ENCODE measurements around the gene SLC5A1.

The SLC5A1 gene
- 0 reads per million in 3 experiments for total RNA-seq

DNA sequence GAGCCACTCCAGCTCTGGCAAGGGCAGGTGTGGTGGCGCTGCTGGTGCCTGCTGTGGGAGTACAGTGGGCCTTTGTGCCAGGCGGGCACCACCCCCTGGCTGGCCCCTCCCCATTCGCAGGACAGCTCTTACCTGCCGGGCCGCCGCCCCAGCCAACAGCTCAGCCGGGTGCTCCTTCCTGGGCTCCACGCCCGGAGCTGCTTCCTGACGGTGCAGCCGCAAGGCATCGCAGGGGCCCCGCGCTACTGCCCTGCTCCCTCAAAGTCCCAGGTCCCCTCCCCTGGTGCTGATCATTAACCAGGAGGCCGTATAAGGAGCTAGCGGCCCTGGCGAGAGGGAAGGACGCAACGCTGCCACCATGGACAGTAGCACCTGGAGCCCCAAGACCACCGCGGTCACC lies at the start of gene SLC5A1:
Gene SLC5A1 (plus strand): TSS at position 338 of the 400 bp plus-strand sequence. CDS start 21 bp downstream, at position 359.
- no peak for DNase-seq

DNA sequence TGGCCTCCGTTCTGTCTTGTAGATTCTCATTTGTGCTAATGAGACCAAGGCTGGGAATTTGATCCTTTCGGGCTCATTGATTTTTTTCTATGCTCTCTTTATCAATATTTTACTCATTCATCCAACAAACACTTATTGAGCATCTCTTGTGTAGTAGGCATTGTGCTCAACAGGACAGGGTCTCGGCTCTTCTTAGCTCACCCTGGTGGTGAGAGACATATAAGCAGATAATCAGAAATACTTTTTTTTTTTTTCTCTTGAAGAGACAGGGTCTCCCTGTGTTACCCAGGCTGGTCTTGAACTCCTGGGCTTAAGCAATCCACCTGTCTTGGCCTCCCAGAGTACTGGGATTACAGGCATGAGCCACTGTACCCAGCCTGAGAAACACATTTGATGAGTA lies 48.0 kb upstream of the SLC5A1 start:
- no peak for DNase-seq

DNA sequence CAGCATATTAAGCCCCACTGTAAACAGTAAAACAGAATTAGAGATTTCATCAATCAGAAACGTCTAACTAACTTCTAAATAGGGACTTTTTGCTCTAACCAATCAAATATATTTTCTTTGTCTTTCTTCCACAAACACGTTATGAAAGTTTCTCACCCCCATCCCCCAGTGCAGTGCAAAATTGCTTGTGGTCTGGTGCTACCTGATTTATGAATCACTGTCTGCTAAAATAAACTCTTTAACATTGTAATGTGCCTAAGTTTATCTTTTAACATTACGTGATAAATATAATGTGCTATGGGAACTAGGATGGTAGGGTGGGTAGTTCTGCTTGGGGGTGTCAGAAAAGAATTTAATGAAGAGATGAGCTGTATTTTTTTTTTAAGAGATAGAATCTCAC lies 47.3 kb upstream of the SLC5A1 start:
- no peak for DNase-seq

DNA sequence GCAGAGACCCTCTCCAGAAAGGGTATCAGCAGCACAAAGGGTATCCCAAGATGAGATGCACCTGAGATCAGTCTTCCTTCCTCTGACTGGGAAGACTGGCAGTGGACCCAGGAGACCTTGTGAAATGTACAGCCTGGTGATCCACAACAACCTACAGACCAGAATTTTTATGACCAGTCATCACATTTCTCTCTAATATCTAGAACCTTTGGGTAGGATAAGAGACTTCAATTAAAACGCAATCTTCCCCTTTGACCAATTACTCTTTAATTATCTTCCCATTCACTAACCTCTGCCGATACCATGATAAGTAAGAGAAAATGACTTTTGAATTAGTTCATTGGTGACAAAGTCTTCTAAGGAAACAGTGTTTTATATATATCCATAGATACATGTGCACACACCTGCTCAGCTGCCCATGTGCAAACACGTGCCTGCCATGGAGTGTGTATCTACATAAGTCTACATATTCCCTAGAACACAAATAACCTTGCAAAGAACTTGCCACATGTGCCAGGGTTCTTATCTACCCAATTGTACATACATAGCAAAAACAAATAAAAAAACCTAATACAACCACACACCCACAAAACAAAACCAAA lies 44.2 kb upstream of the SLC5A1 start:
- no peak for DNase-seq

DNA sequence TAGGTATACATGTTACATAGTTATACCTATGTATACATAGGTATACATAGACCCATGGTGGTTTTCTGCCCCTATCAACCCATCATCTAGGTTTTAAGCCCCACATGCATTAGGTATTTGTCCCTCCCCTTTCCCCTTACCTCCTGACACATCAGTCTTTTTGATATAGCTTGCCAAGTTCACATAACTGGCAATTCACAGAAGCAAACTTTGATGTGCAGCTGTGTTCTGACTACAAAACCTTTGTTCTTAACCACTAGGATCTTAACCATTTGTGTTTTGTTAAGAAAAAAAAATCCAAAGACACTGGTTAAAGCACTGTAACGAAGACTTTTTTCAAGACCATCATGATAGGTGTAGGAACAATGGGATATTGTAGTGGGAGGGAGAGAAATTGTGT lies 42.9 kb upstream of the SLC5A1 start:
- DNase-seq: no peak

DNA sequence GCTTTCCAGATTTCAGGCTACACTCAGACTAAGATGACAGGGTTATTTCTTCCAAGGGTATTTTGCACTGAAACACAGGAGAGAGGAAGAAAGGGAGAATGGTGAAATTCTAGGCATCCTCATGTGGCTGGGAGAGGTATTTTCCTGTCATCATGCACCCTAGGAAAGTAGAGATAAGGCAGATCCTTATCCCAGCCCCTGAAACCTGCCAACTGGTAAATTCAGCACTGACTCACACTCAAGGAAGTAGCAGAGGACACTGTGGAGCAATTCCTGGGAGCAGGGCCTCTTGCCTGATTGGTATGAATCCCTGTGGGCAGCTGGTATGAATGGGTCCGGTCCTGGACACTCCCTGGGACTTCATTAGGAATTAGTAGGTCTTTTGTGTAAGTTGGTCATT lies 37.6 kb upstream of the SLC5A1 start:
- no peak for DNase-seq

DNA sequence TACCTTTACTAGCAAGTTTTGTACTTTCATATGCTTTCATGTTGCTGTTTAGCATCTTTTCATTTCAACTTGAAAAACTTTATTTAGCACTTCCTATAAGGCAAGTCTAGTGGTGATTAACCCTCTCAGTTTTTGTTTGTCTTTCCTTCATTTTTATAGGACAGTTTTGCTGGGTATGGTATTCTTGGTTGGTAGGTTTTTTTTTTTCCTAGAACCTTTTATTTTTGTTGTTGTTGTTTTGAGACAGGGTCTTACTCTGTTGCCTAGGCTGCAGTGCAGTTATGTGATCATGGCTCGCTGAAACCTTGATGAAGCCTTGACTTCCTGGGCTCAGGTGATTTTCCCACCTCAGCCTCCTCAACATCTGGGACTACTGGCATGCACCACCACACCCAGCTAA lies 29.9 kb upstream of the SLC5A1 start:
- DNase-seq: no peak

DNA sequence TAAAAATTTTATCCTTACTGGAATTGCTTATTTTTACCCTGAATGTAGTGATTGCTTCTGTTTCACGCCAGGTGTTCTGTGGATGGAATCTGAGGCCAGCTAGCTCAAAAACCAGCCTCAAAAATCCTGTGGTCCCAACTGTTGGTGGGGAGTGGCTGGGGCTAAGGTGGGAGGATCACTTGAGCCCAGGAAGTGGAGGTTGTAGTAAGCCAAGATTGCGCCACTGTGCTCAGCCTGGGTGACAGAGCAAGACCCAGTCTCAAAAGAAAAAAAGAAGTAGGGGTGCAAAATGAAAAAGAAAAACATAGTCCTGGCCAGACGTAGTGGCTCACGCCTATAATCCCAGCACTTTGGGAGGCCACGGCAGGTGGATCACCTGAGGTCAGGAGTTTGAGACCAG lies 27.0 kb upstream of the SLC5A1 start:
- DNase-seq: no peak

DNA sequence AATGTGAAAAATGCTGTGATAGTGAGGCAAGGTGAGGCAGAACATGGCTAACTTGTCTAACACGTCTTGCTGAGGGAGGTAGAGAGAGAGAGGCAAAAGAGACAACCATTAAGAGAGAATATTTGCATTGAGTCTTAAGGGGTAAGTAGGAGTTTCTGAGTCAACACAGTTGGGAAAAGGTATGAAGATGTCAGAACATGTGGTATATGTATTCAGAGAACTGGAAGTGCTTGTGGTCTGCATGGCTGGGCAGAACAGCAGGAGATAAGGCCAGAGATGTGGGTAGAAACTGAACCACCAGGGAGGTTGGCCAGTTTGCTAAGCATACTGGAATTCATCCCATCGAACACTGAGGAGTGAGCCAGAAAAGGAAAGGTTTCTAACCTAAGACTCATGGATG lies 25.0 kb upstream of the SLC5A1 start:
- no peak for DNase-seq

DNA sequence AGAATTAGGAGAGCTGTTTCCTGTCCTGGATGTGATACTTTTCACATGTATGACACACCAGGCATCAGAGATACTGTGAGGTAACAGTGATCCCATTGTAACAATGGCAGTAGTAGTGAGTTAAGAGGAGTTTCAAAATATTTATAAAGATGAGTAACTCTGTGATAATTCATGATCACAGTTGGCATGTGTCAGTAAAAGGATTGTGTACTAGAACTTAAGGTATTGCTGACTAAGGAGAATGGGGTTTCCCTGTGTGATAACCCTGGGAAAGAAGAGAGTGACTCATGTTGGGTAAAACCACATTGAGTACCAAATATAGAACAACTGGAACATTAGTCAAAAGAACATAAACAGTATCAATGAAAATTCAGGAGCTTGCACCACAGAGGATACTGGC lies 22.9 kb upstream of the SLC5A1 start:
- no peak for DNase-seq

DNA sequence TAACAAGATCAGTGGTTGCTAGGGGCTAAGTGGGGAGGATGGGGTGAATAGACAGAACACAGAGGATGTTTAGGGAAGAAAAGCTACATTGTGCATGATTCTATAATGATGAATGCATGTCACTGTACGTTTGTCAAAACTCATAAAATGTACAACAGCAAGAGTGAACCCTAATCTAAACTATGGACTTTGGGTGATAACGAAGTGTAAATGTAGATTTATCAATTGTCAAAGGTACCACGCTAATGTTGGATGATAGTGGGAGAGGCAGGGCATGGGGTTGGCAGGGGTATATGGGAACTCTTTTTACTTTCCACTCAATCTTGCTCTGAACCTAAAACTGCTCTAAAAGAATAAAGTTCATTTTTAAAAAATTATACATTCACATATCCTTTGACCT lies 21.3 kb upstream of the SLC5A1 start:
- DNase-seq: no peak

DNA sequence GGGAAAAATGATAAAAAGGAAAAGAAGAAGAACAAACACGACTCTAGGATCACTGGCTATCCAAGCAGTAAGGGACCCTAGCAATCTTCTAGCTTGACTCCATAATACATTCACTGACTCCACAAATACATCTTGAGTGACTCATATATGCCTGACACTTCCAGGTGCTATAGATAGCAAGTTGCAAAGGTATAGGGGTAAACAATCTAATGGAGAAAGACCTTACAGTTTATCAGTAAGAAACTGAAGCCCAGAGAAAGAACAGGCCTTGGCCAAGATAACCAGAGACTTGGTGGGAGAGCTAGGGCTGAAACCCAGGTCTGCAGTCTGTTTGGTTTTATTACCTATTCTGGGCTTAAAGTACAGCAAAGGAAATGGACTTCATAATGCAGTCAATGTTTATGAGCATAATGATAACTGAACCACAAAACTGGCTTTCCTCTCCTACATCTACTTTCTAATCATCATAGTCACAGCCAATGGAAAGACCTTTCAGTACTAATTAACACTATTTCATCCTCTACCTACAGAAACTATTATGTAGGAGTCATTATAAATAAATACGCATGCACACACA lies 19.7 kb upstream of the SLC5A1 start:
- DNase-seq: no peak

DNA sequence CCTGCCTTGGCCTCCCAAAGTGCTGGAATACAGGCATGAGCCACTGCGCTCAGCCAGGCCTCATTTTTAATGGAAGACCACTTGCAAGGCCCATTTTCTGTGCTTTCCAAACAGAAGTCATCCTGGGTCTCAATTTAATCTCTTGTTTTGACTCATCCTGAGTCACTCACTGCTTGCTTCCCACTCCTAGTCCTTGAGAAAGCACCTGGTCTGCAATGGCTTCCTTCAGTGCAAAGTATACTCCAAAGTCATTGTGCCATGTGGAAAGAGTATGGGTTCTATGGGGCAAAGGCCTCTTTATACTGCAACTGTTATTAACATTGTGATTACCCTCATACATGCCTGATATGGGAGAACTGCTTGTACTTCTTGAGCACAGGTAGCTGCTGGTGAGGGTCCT lies 18.3 kb upstream of the SLC5A1 start:
- no peak for DNase-seq

DNA sequence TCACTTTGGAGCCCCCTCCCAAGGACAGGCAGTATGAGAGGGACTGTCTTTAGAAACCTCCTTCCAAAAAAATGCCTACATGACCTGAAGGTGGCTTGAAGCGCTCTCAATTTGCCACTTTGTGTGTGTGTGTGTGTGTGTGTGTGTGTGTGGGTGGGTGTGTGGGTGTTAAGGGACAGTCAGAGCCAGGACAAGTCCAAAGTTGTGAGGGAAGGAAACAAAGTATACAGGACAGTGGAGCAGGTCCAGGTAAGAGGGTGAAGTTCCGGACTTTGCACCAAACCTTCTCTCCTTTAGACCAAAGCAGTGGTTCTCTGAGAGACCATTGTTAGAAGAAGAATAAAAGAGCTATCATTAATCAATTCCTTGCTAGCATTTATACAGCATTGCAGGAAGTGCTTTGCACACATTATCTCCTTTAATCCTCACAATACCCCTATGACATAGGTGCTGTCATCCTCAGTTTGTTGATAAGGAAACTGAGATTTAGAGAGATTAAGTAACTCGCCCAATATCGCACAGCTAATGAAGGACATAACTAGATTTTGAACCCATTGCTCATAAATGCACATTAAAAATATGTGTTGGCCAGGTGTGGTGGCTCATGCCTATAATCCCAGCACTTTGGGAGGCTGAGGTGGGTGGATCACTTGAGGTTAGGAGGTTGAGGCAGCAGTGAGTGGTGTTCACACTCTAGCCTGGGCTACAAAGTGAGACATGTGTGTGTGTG lies 12.4 kb upstream of the SLC5A1 start:
- no peak for DNase-seq

DNA sequence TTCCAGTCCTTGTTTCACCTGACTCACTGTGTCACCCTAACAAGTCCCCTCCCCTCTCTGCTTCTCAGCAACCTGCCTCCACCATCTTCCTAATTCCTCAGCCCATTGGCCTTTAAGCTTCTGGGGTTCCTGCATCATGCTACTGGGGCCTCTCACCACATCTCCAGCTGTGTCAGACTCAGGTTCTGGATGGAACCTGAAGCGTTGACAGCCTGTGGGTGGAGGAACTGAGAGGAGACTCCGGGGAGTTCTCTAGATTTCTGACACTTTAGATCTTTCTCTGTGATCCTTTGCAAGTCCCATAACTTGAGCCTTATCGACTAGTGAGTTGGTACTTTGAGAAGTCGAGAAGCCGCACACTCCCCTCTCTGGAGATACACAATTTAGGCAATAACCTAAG lies 11.6 kb upstream of the SLC5A1 start:
- DNase-seq: no peak

DNA sequence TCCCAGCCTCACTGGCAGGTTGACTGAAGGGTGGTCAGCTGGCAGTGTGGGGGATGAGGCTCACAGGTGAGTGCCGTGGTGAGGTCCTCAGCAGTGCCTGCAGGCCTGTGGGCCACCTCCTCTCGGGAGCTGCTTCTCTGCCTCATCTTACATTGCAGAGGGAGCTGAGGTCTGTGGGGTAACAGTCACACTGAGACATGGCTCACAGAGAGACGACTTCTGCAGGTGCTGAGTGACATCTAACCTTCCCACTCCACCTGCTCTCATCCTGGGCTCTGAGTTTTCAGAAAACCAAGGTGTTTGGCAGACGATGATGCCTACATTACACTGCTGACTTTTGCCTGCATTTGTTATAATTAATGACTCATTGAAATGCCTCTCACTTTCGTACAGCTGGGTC lies 8.8 kb upstream of the SLC5A1 start:
- DNase-seq: no peak

DNA sequence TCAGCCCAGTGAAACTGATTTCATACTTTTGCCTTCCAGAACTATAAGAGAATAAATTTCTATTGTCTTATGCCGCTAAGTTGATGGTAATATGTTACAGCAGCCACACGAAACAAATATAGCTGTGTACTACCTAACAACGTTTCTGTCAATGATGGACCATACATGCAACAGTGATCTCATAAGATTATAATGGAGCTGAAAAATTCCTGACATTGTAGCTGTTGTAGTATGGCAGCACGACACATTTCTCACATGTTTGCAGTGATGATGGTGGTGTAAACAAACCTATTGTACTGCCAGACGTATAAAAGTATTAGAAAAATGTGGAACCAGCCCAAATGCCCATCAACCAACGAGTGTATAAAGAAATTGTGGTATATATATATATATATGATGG lies 5.8 kb upstream of the SLC5A1 start:
- no peak for DNase-seq

DNA sequence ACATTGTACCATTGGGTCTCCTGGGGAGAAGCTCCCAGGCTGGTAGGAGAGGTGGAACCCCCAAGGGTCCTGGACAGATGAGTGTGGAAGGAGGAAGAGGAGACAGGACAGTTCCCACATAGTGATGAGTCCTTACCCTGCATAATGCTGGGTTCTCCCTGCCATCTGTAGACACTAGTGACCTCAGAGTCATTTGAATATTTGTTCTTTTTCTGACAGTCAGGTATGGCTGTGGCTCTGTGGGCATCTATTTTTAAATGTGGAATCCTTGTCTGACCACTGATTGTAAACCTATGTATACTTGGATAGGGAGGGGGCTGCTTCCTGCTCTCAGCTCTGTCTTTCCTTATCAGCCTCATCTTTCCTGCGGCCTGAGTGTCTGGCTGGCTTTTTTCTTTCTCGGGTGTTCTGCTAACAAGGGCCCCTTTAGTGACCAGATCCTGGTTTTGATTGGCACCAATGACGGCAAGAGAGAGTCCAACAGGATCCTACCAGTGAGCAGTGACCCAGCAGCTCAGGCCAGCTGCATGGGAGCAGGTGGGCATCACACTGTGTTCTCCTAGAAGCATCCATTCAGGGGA lies 2.6 kb upstream of the SLC5A1 start:
- no peak for DNase-seq

DNA sequence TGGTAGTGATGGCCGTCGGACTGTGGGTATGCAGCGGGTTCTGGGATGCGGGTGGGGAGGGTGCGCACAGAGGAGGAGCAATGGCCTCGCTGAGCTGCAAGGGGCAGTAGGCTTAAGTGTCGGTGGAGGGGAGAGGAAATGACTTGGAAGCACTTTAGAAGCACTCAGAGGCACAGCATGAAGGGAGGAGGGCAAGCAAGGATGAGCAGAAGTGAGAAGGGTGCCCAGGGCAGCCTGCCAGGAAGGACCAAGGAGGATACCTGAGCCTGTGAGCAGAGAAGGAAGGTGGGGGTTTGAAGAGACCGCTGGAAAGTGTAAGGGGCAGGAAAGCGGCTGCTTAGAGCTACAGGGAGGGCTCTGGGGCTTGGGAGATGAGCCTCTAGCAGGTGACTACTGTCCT lies 330 bp downstream of the SLC5A1 start:
- DNase-seq: no peak

DNA sequence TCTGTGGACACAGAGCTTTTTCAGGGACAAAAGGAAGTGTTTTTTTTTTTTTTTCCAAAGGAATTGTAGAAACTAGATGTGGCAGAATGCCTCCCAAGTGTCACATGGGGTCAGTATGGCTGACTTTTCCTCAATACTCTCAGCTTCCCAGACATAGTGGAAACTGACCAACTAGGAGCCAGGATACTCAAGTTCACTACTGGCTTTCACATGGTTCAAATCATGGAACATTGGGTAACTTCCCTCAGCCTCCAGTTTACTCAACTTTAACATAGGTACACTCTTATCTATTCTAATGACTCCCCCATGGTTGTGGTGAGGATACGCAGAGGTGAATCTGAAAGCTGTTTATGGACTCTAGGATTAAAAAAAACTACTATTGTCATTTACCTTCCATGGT lies 1.4 kb downstream of the SLC5A1 start:
- DNase-seq: no peak

DNA sequence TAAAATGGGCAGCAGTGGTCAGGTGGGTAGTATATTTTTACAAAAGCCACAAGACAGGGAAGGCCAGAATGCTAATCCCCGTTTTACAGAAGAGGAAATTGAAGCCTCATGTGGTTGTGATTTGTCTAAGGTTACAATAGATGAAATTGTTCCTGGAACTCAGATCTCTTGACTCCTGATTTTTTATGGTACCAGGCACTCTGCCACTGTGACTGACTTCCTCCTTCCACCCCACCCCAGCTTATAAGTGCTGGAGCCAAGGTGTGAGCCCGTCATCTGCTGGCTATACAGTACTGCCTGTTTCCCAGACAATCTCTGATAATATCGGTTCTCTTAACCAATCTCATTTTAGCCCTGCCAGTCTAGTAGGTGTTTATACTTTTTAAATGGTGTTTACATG lies 1.9 kb downstream of the SLC5A1 start:
- DNase-seq: no peak

DNA sequence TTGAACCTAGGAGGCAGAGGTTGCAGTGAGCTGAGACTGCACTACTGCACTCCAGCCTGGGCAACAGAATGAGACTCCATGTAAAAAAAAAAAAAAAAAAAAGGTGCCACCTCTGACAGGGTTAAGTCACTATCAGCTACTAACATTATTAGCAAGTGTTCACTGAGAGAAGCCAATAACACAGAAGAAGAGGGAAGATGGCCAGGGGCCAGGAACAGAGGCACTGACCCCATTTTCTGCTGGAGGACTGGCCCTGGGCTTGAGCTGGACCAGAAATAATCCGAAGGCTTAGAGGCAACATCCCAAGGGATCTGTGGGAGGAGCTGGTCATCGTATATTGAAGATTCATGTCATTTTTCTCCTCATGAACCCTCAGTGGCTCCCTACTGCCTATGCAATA lies 5.0 kb downstream of the SLC5A1 start:
- DNase-seq: no peak

DNA sequence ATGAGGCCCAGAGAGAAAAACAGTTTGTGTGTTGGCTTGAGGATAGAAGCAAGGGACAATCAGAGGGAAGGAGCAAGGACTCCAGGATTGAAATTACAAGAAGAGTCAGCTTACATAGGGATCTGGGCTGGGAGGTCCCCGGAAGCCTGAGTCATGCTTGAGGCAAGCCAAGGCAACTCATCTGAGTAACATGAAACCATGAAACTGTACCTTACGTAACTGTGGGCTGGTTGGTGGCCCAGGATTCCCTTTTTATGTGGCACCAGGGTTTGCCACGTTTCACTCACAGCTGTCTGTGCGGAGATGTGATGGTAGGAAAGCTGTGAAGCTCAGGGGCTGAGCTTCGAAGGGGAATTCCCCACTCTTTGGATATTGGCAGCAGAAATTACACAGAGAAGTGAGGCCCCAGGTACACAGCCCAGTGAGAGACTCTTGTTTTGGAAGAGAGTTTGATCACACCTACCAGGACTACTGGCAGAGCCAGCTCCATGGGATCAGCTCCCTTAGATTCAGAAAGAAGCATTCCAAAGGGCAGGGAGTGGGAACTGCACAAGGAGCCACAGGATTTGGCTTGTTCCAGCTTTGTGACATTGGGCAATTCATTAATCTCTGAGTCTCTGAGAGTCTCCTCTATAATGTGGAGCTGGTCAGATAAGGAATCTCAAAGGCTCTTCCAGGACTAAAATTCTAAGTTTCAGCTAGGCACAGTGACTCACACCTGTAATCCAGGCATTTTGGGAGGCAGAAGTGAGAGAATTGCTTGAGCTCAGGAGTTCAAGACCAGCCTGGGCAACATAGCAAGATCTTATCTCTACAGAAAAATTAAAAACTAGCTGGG lies 7.8 kb downstream of the SLC5A1 start:
- DNase-seq: peak; percentile 71

All from central memory CD4-positive, alpha-beta T cell (primary cell).